Choroid plexus epithelial cell (primary cell): ENCODE measurements around the gene VANGL1.
A peak's percentile ranks its signal among the peaks of the same experiment; 100 is the strongest.

Experiments
- DNase-seq: peaks from one replicate; pipeline ENCODE4 v3.0.0-alpha.2; 2010; ENCODE audit warnings: low read depth
- H3K4me3 ChIP-seq: 2 replicates; pipeline ENCODE4 v1.5.1; 2011; ENCODE audit warnings: low read depth, mild to moderate bottlenecking, control low read depth, low read length, moderate library complexity
- TF ChIP-seq, protein P1 (sequence below): conservative IDR thresholded peaks from 2 replicates; pipeline ENCODE4 v1.5.1; 2011; ENCODE audit warnings: low read depth, mild to moderate bottlenecking, control low read depth, inconsistent platforms, low read length, moderate library complexity

Gene VANGL1

DNA sequence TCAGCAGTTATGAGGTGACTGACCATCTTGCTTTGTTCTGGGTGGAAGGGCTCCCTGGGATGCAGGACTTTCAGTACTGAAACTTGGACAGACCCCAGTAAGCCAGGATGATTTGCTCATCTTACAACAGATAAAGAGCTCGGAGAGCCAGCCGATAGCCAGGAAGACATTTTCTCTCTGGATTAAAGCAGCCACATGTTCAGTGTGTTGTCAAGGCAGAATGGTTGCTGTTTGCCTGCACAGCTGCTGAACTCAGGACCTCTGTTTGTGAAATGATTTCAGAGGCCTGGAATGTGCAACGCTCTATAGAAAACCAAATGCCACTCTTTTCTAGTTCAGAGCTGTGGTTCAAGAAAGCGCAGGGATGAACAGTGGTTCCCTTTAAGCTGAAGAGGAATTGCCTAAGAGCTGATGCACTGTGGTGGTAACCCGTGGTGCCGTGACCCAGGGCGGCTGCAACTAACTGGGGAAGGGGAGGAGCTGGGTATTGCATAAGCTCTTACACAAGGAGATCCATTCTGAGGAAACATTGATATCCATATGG lies 86.0 kb downstream of the VANGL1 start:
- TF ChIP-seq, protein P1, sequence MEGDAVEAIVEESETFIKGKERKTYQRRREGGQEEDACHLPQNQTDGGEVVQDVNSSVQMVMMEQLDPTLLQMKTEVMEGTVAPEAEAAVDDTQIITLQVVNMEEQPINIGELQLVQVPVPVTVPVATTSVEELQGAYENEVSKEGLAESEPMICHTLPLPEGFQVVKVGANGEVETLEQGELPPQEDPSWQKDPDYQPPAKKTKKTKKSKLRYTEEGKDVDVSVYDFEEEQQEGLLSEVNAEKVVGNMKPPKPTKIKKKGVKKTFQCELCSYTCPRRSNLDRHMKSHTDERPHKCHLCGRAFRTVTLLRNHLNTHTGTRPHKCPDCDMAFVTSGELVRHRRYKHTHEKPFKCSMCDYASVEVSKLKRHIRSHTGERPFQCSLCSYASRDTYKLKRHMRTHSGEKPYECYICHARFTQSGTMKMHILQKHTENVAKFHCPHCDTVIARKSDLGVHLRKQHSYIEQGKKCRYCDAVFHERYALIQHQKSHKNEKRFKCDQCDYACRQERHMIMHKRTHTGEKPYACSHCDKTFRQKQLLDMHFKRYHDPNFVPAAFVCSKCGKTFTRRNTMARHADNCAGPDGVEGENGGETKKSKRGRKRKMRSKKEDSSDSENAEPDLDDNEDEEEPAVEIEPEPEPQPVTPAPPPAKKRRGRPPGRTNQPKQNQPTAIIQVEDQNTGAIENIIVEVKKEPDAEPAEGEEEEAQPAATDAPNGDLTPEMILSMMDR: no peak
- no peak overlapping the region for H3K4me3 ChIP-seq
- peak; percentile 99 for DNase-seq

GRCh38 chr1:115728341-115728740 lies 86.6 kb downstream of the VANGL1 start:
- TF ChIP-seq, protein P1: no peak
- no peak for DNase-seq
- no peak overlapping the region for H3K4me3 ChIP-seq

GRCh38 chr1:115729756-115730155 lies 88.0 kb downstream of the VANGL1 start:
- H3K4me3 ChIP-seq: no peak overlapping the region
- TF ChIP-seq, protein P1: no peak
- no peak for DNase-seq

DNA sequence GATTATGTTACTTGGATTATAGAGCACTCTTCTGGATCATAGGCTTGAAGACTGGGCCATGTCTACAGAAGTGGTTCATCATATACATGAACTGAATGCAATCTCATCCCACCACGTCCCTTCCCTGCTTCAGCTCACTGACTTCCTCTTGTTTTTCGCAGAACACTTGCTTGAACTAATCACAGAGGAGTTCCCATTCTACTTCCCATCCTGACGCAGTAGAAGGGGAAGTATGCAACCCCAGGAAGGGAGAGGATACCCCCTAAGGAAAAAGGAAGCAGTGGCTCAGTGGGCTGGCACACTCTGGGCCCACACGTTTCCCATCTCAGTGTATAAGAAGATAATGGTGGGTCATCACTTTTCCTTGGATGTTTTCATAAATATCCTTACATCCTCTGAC lies 90.5 kb downstream of the VANGL1 start:
- DNase-seq: no peak
- no peak overlapping the region for H3K4me3 ChIP-seq
- TF ChIP-seq, protein P1: no peak

- no peak overlapping the region for H3K4me3 ChIP-seq
- TF ChIP-seq, protein P1: no peak
- no peak for DNase-seq
Measured at GRCh38 chr1:115740811-115741210, 99.0 kb downstream of the VANGL1 start.

DNA sequence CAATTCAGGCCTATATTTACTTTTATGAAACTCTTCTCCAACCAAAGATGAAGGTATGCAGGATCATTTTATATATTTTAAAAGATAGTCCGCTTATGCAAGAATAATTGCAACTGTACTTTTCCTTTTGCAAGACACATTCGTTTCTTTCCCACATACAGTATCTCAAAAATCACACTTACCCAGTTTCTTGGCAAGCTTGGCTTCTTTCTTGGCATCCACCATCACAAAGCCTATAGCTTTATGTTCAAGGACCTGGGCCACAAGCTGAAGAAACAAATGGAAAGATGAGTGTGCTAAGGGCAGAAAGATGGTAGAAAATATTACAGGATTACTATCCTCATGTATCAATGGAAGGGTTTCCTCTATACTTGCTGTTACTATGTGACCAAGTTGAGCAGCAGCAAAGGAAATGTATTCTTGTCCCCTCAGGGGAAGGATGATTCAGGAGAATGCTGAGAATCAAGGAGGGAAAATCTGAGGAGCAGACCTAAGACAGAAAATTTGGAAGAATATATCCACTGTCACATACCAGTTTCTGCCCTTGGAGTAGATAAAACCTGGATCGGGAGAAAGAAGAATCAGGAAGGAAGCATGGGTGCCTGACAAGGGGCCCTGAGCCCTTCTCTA lies 103.0 kb downstream of the VANGL1 start:
- TF ChIP-seq, protein P1: no peak
- H3K4me3 ChIP-seq: no peak overlapping the region
- no peak for DNase-seq
